H1 (cell line): ENCODE results near the gene MEF2C. TPM values are rescaled to one million over a fixed set of nuclear protein-coding genes. Genes with fewer than 3 reads are reported as not detected.

Experiments used
- CBX8 ChIP-seq: fragments of 300-800, 300-1000 bp; sonication (generic); IDR thresholded peaks from 2 replicates; pipeline ENCODE4 v1.7.1; 2016; ENCODE audit warnings: low read depth, low read length, borderline replicate concordance
- EP300 ChIP-seq, 2 experiments: IDR thresholded peaks; 1 replicate in 1 of 2; 2 replicates in 1 of 2; pipeline ENCODE4 v1.6.1; 2011 to 2012; ENCODE audit warnings: low read depth in 2 of 2, low read length in 2 of 2, mild to moderate bottlenecking in 2 of 2, borderline replicate concordance in 1 of 2, inconsistent platforms in 1 of 2, moderate library complexity in 1 of 2
- PHF8 ChIP-seq: fragments of 200-600 bp; sonication (generic); conservative IDR thresholded peaks from 2 replicates; pipeline ENCODE4 v1.7.1; 2012; ENCODE audit warnings: low read depth, mild to moderate bottlenecking, inconsistent platforms, low read length, moderate library complexity
- SIX5 ChIP-seq: IDR thresholded peaks from 2 replicates; pipeline ENCODE4 v1.6.1; 2011; ENCODE audit warnings: mild to moderate bottlenecking, low read depth, low read length
- SP2 ChIP-seq: IDR thresholded peaks from 2 replicates; pipeline ENCODE4 v1.6.1; 2012; ENCODE audit warnings: mild to moderate bottlenecking, low read length, inconsistent platforms
- polyA plus RNA-seq, 7 experiments: library from polyadenylated mRNA; depleted of rRNA in 3 of 7; stranded (reverse) in 5 of 7; unstranded in 2 of 7; fragments of >200 nt in 5 of 7; fragments of 200-250 nt in 2 of 7; gene quantifications; 1 replicate in 5 of 7; 2 replicates in 1 of 7; 4 replicates in 1 of 7; pipeline versions ENCODE4 v1.2.1 to v1.2.3, GENCODE V29; 2011 to 2013; ENCODE audit warnings: missing spikeins in 2 of 7, mixed read lengths in 2 of 7
- total RNA-seq: library from RNA; stranded (reverse); fragmentation: NEBNext Ultra II Directional; extraction: Animal tissue kit (Norgen Biotek cat#: 25700); gene quantifications from 2 replicates; pipeline ENCODE4 v1.2.1, GENCODE V29; 2021
- TF ChIP-seq, protein P1 (sequence below): fragments of 300-600 bp; sonication (generic); IDR thresholded peaks from 2 replicates; pipeline ENCODE4 v1.7.1; 2012; ENCODE audit warnings: low read length, moderate library complexity, mild to moderate bottlenecking, inconsistent platforms; ENCODE audit not compliant: insufficient replicate concordance
- TF ChIP-seq, protein P2 (sequence below): IDR thresholded peaks from 2 replicates; pipeline ENCODE4 v1.6.1; 2012; ENCODE audit warnings: low read length, inconsistent platforms
- TF ChIP-seq, protein P3 (sequence below): IDR thresholded peaks from 2 replicates; pipeline ENCODE4 v1.6.1; 2012; ENCODE audit warnings: inconsistent platforms

Gene MEF2C
- total and polyA plus RNA-seq, 2 of the 8 experiments (the other 6 are each of a cell fraction or from before 2014, with no cell fraction given): 0.59 to 0.99 TPM

DNA sequence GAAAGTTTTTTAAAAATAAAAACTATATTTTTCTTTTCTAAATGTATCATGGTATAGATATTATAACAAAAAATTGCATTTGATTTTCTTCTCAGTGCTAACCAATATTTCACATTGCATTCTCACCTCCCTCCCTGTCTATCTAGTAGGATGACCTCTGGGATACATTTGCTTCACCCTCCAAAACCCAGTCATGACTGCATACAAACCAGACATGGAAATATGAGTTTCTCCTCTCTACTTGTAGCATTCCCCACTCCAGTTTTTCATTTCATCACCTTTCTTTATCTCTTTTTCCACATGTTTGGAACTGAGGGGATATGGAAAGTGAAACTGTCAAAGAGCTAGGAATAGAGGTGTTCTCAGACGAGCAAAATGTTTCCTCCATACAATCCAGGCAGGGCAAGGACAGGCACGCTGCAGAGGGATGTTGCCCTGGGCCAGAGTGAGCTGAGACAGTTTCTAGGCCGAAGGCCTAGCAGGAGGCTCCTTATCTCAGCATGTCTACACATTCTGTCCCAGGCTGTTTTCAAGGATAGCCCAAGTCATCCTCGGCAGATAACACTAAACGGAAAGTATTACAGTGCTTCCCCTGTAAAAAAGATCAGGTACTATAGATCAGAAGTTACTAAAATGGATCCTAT is 46.7 kb downstream of the MEF2C start (continued):
- TF ChIP-seq, protein P1, sequence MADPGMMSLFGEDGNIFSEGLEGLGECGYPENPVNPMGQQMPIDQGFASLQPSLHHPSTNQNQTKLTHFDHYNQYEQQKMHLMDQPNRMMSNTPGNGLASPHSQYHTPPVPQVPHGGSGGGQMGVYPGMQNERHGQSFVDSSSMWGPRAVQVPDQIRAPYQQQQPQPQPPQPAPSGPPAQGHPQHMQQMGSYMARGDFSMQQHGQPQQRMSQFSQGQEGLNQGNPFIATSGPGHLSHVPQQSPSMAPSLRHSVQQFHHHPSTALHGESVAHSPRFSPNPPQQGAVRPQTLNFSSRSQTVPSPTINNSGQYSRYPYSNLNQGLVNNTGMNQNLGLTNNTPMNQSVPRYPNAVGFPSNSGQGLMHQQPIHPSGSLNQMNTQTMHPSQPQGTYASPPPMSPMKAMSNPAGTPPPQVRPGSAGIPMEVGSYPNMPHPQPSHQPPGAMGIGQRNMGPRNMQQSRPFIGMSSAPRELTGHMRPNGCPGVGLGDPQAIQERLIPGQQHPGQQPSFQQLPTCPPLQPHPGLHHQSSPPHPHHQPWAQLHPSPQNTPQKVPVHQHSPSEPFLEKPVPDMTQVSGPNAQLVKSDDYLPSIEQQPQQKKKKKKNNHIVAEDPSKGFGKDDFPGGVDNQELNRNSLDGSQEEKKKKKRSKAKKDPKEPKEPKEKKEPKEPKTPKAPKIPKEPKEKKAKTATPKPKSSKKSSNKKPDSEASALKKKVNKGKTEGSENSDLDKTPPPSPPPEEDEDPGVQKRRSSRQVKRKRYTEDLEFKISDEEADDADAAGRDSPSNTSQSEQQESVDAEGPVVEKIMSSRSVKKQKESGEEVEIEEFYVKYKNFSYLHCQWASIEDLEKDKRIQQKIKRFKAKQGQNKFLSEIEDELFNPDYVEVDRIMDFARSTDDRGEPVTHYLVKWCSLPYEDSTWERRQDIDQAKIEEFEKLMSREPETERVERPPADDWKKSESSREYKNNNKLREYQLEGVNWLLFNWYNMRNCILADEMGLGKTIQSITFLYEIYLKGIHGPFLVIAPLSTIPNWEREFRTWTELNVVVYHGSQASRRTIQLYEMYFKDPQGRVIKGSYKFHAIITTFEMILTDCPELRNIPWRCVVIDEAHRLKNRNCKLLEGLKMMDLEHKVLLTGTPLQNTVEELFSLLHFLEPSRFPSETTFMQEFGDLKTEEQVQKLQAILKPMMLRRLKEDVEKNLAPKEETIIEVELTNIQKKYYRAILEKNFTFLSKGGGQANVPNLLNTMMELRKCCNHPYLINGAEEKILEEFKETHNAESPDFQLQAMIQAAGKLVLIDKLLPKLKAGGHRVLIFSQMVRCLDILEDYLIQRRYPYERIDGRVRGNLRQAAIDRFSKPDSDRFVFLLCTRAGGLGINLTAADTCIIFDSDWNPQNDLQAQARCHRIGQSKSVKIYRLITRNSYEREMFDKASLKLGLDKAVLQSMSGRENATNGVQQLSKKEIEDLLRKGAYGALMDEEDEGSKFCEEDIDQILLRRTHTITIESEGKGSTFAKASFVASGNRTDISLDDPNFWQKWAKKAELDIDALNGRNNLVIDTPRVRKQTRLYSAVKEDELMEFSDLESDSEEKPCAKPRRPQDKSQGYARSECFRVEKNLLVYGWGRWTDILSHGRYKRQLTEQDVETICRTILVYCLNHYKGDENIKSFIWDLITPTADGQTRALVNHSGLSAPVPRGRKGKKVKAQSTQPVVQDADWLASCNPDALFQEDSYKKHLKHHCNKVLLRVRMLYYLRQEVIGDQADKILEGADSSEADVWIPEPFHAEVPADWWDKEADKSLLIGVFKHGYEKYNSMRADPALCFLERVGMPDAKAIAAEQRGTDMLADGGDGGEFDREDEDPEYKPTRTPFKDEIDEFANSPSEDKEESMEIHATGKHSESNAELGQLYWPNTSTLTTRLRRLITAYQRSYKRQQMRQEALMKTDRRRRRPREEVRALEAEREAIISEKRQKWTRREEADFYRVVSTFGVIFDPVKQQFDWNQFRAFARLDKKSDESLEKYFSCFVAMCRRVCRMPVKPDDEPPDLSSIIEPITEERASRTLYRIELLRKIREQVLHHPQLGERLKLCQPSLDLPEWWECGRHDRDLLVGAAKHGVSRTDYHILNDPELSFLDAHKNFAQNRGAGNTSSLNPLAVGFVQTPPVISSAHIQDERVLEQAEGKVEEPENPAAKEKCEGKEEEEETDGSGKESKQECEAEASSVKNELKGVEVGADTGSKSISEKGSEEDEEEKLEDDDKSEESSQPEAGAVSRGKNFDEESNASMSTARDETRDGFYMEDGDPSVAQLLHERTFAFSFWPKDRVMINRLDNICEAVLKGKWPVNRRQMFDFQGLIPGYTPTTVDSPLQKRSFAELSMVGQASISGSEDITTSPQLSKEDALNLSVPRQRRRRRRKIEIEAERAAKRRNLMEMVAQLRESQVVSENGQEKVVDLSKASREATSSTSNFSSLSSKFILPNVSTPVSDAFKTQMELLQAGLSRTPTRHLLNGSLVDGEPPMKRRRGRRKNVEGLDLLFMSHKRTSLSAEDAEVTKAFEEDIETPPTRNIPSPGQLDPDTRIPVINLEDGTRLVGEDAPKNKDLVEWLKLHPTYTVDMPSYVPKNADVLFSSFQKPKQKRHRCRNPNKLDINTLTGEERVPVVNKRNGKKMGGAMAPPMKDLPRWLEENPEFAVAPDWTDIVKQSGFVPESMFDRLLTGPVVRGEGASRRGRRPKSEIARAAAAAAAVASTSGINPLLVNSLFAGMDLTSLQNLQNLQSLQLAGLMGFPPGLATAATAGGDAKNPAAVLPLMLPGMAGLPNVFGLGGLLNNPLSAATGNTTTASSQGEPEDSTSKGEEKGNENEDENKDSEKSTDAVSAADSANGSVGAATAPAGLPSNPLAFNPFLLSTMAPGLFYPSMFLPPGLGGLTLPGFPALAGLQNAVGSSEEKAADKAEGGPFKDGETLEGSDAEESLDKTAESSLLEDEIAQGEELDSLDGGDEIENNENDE: no peak
- TF ChIP-seq, protein P2, sequence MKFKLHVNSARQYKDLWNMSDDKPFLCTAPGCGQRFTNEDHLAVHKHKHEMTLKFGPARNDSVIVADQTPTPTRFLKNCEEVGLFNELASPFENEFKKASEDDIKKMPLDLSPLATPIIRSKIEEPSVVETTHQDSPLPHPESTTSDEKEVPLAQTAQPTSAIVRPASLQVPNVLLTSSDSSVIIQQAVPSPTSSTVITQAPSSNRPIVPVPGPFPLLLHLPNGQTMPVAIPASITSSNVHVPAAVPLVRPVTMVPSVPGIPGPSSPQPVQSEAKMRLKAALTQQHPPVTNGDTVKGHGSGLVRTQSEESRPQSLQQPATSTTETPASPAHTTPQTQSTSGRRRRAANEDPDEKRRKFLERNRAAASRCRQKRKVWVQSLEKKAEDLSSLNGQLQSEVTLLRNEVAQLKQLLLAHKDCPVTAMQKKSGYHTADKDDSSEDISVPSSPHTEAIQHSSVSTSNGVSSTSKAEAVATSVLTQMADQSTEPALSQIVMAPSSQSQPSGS: no peak
- no peak for TF ChIP-seq CBX8
- TF ChIP-seq, protein P3, sequence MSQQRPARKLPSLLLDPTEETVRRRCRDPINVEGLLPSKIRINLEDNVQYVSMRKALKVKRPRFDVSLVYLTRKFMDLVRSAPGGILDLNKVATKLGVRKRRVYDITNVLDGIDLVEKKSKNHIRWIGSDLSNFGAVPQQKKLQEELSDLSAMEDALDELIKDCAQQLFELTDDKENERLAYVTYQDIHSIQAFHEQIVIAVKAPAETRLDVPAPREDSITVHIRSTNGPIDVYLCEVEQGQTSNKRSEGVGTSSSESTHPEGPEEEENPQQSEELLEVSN: no peak
- TF ChIP-seq EP300 (IDR thresholded peaks at IDR 0.05; ENCODE audit: borderline replicate concordance in 1 of 2, low read depth in 2 of 2, low read length in 2 of 2): no peak
- TF ChIP-seq SIX5: no peak
- TF ChIP-seq PHF8: no peak
- TF ChIP-seq SP2: no peak
